ENCODE measurements around the gene CDH13.

Gene CDH13

DNA sequence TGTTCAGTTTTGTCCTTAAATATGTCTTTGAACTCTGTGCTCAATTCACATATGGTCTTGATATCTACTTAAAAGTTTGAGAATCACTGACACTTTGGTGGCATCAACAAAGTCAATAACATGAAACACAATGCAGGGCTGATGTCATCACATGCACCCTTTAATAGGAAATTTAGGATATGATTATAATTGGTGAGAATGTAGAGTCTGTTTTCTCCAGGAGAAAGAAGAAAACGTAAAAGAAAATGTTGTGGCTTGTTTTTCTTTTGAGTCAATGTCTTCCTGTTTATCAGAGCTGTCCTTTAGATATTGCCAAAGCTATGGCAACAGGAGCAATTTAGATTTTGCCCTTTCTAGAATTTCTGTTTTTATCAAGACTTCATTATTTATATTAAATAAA, 396.9 kb downstream of the CDH13 start:
- no peak for TF ChIP-seq CTCF (IDR thresholded peaks at IDR 0.05; ENCODE audit: poor library complexity, severe bottlenecking)
- Histone ChIP-seq H3K9me3 (ENCODE audit: severe bottlenecking) (no peaks in the 10 kb centered on the region), H3K27me3 (ENCODE audit: insufficient read depth, poor library complexity, severe bottlenecking) (no peaks in the 10 kb centered on the region), H3K27ac (ENCODE audit: poor library complexity, severe bottlenecking) (no peak overlapping the region), H3K4me1 (ENCODE audit: insufficient read depth, poor library complexity, severe bottlenecking) (no peaks in the 10 kb centered on the region), H3K4me3 (ENCODE audit: severe bottlenecking) (no peak overlapping the region), H3K36me3 (ENCODE audit: low read depth) (no peaks in the 10 kb centered on the region)
- ATAC-seq (ENCODE audit: low read depth) (no peak), DNase-seq (ENCODE audit: low spot score) (no peak)

- no peak overlapping the region for H3K4me3 ChIP-seq (ENCODE audit: severe bottlenecking)
- ATAC-seq (ENCODE audit: low read depth) (no peak), DNase-seq (ENCODE audit: low spot score) (no peak)
- H3K4me1 ChIP-seq (ENCODE audit: insufficient read depth, poor library complexity, severe bottlenecking): no peaks in the 10 kb centered on the region
- H3K9me3 ChIP-seq (ENCODE audit: severe bottlenecking): no peaks in the 10 kb centered on the region
- H3K36me3 ChIP-seq (ENCODE audit: low read depth): peaks cover 3% of the 10 kb centered on the region; the same call in 1 of the 2 replicates
- no peaks in the 10 kb centered on the region for H3K27me3 ChIP-seq (ENCODE audit: insufficient read depth, poor library complexity, severe bottlenecking)
- no peak for TF ChIP-seq CTCF (IDR thresholded peaks at IDR 0.05; ENCODE audit: poor library complexity, severe bottlenecking)
- no peak overlapping the region for H3K27ac ChIP-seq (ENCODE audit: poor library complexity, severe bottlenecking)
Observed at GRCh38 chr16:83027973-83028372, 401.2 kb downstream of the CDH13 start.

DNA sequence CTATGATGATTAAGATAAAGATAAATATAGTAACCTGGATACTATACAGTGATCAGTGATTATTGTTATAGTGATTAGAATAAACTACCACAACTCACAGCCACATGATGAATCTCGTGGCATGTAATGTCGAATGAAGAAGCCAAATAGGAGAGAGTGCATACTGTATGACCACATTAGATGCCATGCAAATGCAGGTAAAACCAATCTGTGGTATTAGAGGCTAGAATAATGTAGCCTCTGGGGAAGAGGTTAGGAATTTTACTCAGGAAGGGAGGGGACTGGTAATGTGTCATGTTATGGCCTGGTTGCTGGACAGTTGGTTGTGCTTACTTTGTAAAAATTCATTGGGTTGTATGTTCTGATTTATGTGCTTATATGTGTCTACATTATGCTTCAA, 402.7 kb downstream of the CDH13 start:
- no peak for TF ChIP-seq CTCF (IDR thresholded peaks at IDR 0.05; ENCODE audit: poor library complexity, severe bottlenecking)
- Histone ChIP-seq H3K9me3 (ENCODE audit: severe bottlenecking) (no peaks in the 10 kb centered on the region), H3K4me3 (ENCODE audit: severe bottlenecking) (no peak overlapping the region), H3K27ac (ENCODE audit: poor library complexity, severe bottlenecking) (no peak overlapping the region), H3K27me3 (ENCODE audit: insufficient read depth, poor library complexity, severe bottlenecking) (no peaks in the 10 kb centered on the region), H3K4me1 (ENCODE audit: insufficient read depth, poor library complexity, severe bottlenecking) (no peaks in the 10 kb centered on the region), H3K36me3 (ENCODE audit: low read depth) (peaks cover 6% of the 10 kb centered on the region; the same call in 1 of the 2 replicates)
- DNase-seq (ENCODE audit: low spot score) (no peak), ATAC-seq (ENCODE audit: low read depth) (no peak)

GRCh38 chr16:83031524-83031923, 404.8 kb downstream of the CDH13 start:
- no peaks in the 10 kb centered on the region for H3K9me3 ChIP-seq (ENCODE audit: severe bottlenecking)
- TF ChIP-seq CTCF (IDR thresholded peaks at IDR 0.05; ENCODE audit: poor library complexity, severe bottlenecking): no peak
- DNase-seq (ENCODE audit: low spot score): no peak
- H3K4me3 ChIP-seq (ENCODE audit: severe bottlenecking): no peak overlapping the region
- H3K4me1 ChIP-seq (ENCODE audit: insufficient read depth, poor library complexity, severe bottlenecking): no peaks in the 10 kb centered on the region
- no peak overlapping the region for H3K27ac ChIP-seq (ENCODE audit: poor library complexity, severe bottlenecking)
- no peak for ATAC-seq (ENCODE audit: low read depth)
- H3K36me3 ChIP-seq (ENCODE audit: low read depth): peaks cover 6% of the 10 kb centered on the region; the same call in 1 of the 2 replicates
- no peaks in the 10 kb centered on the region for H3K27me3 ChIP-seq (ENCODE audit: insufficient read depth, poor library complexity, severe bottlenecking)

DNA sequence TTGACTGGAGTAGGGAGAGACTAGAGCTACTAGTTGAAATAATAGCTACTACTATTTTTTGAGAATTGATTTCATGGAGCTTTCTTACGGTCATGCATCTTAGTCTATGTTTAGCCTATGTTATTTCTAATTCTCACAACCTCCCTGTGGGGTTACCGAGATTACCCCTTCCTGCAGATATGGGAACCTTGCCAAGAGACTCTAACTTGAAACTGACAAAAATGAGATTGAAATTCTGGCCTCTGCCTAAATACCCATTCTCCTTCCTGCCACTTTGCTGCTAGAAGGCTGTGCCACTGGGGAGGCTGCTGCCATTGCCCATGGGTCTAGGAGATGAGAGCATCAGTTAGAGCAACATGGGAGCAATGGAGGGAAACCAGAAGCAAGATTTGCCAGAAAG, 410.3 kb downstream of the CDH13 start:
- Histone ChIP-seq H3K9me3 (ENCODE audit: severe bottlenecking) (no peaks in the 10 kb centered on the region), H3K27me3 (ENCODE audit: insufficient read depth, poor library complexity, severe bottlenecking) (no peaks in the 10 kb centered on the region), H3K27ac (ENCODE audit: poor library complexity, severe bottlenecking) (no peak overlapping the region), H3K4me1 (ENCODE audit: insufficient read depth, poor library complexity, severe bottlenecking) (peaks cover 6% of the 10 kb centered on the region), H3K36me3 (ENCODE audit: low read depth) (peaks cover 6% of the 10 kb centered on the region; the same call in 1 of the 2 replicates), H3K4me3 (ENCODE audit: severe bottlenecking) (no peak overlapping the region)
- ATAC-seq (ENCODE audit: low read depth): no peak
- TF ChIP-seq CTCF (IDR thresholded peaks at IDR 0.05; ENCODE audit: poor library complexity, severe bottlenecking): no peak
- DNase-seq (ENCODE audit: low spot score): no peak

Measured in RWPE2 (cell line).